ENCODE measurements around the gene PARD3B.

The PARD3B gene

DNA sequence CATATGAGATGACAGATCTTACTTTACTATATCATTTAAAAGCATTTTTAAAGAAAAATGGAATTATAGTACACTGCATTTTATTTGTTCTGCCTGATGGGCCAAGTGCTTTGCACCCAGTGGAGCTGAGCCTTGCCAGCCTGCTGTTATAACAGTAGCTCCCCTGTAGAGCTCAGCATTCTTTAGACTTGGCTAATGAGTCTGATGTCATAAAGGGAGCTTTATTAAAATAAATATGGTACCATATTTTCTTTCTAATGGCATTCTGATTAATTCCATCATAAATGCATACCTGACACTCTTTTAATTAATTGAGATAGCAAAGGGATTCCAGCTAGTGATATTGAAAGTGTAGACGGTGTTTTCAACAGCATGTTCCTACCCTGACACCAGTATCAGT, 40.7 kb downstream of the PARD3B start:
- DNase-seq (ENCODE audit: low read depth), result no peak
- no peak overlapping the region for H3K4me3 ChIP-seq (ENCODE audit: low read length)
- TF ChIP-seq, protein P1, sequence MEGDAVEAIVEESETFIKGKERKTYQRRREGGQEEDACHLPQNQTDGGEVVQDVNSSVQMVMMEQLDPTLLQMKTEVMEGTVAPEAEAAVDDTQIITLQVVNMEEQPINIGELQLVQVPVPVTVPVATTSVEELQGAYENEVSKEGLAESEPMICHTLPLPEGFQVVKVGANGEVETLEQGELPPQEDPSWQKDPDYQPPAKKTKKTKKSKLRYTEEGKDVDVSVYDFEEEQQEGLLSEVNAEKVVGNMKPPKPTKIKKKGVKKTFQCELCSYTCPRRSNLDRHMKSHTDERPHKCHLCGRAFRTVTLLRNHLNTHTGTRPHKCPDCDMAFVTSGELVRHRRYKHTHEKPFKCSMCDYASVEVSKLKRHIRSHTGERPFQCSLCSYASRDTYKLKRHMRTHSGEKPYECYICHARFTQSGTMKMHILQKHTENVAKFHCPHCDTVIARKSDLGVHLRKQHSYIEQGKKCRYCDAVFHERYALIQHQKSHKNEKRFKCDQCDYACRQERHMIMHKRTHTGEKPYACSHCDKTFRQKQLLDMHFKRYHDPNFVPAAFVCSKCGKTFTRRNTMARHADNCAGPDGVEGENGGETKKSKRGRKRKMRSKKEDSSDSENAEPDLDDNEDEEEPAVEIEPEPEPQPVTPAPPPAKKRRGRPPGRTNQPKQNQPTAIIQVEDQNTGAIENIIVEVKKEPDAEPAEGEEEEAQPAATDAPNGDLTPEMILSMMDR (conservative IDR thresholded peaks at IDR 0.05; ENCODE audit: low read depth, low read length), result no peak

DNA sequence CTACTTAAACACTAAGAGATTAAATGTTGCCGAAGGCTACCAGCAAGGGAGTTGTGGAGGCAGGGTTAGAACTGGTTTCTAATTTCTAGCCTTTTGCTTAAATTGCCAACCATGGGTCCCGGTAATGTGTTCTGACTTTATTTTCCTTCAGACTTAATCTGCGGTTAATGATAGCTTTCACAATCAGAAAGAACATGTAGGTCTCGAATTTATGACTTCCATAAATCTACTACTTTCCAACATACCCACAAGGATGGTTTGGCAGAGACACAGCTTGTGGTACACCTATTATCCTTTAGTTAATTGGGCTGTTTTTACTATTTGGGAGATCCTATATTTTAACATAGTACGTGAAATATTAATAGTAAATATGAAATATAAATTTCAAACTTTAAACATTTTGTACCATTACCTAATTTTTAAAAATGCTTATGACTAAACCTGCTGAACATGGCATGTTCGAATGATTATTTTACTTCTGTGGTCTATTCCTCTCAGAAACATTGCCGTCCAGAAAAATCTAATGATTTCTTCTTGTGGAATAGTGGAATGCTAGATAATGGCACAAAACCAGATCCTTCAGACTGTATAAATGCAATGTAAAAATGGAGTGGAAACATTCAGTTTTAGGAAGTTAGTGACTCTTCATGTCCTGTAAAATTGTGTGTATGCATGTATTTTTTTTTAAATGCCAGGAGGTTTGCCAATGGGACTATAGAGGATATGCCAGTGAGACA, 41.3 kb downstream of the PARD3B start:
- TF ChIP-seq, protein P1 (conservative IDR thresholded peaks at IDR 0.05; ENCODE audit: low read depth, low read length), result no peak
- no peak for DNase-seq (ENCODE audit: low read depth)
- no peak overlapping the region for H3K4me3 ChIP-seq (ENCODE audit: low read length)

DNA sequence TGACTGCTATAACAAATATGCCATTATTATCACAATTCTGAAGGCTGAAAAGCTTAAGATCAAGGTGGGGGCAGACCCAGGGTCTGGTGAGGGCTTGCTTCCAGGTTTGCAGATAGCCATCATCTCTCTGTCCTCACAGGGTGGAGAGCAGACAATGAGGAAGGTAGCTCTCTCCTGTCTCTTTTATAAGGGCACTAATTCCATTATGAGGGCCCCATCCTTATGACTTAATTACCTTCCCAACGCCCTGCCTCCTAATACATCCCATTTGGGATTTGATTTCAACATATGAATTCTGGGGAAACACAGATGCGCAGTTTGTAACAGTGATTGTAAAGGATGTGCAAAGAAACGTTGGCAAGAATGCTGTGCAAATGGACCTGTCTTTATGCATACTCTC, 44.8 kb downstream of the PARD3B start:
- TF ChIP-seq, protein P1 (conservative IDR thresholded peaks at IDR 0.05; ENCODE audit: low read depth, low read length), result no peak
- no peak overlapping the region for H3K4me3 ChIP-seq (ENCODE audit: low read length)
- no peak for DNase-seq (ENCODE audit: low read depth)

DNA sequence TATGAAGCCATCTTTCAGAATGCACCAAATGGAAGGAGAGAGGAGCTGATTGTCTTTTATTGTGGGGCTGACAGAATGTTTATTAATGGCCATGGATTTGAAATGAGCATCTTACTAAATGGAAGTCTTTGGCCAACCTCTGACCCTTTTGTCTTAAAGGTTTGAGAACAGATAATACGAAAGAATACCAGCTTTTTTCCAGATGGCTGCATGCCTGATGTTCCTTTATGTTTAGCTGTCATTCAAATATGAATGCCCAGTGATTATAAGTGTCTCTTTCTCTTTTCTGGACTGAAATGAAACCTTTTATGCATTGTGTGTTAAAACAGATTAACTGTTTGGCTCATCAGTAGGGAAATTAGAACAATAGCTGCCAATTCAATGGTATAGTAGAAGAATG, 46.0 kb downstream of the PARD3B start:
- H3K4me3 ChIP-seq (ENCODE audit: low read length), result no peak overlapping the region
- no peak for DNase-seq (ENCODE audit: low read depth)
- TF ChIP-seq, protein P1 (conservative IDR thresholded peaks at IDR 0.05; ENCODE audit: low read depth, low read length), result no peak

DNA sequence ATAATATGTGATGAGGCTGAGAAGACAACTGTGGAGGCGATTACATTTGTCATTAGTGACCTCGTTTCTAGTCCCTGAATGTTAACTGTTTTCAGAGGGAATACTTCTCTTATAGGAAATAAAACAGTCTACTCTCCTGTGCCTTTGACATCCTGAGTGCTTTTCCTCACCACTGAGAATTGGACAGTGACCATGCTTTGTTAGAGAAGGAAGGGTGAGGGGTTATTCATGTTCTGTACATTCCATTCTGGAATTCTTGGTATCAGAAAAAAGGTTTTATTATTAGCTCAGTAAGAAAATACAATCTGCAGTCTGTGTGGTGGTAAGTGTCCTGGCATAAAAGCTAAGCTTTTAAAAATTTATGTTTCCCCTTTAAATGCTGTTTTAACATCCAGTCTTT, 58.8 kb downstream of the PARD3B start:
- DNase-seq (ENCODE audit: low read depth), result no peak
- TF ChIP-seq, protein P1 (conservative IDR thresholded peaks at IDR 0.05; ENCODE audit: low read depth, low read length), result no peak
- H3K4me3 ChIP-seq (ENCODE audit: low read length), result no peak overlapping the region

DNA sequence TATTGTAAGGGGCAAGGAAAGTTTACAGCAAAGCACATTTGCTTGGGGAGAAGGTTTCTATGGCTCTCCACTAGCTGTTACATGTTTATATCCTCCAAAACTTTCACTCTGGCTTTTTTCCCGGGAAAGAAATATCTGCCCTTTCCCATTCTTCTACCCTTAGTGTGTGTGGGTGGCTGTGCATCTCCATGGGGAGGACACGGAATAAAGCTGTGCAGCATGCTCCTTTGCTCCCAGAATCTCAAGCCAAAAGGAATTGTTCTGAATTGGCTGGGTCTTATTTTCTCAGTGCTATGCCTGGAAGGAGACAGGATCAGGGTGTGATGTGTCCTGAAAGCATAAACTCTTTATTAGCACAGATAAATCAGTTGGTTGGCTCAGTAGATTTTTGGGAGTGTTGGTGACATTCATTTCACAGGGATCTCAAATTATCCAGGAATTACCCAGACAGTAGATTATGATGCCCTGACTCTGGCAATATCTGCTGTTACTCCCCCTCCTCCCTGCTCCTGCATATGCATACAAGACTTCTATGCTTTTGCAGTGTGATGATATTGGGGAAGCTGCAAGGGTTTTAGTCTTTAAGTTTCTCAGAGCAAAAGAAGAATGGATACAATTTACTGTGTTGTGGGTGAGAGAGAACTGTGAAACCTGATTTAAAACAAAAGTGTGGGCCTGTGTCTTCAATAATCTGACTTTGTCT, 63.1 kb downstream of the PARD3B start:
- TF ChIP-seq, protein P1 (conservative IDR thresholded peaks at IDR 0.05; ENCODE audit: low read depth, low read length), result no peak
- DNase-seq (ENCODE audit: low read depth), result no peak
- no peak overlapping the region for H3K4me3 ChIP-seq (ENCODE audit: low read length)

Data from retinal pigment epithelial cell (primary cell).